SU-DHL-6 (cell line): ENCODE data around the gene PDLIM4.

Experiments used
- H2AFZ ChIP-seq: fragments of 200-600 bp; sonication (generic); 2 replicates; pipeline ENCODE4 v1.6.1; 2014; ENCODE audit warnings: low read depth, mild to moderate bottlenecking, moderate library complexity, mixed read lengths, antibody characterized with exemption, low read length; ENCODE audit not compliant: severe bottlenecking
- H3F3A ChIP-seq: fragments of 200-600 bp; shearing (Covaris generic); 2 replicates; pipeline ENCODE4 v1.6.0; 2016; ENCODE audit warnings: antibody characterized with exemption, mild to moderate bottlenecking; ENCODE audit not compliant: insufficient read depth
- H3K27ac ChIP-seq: fragments of 200-600 bp; sonication (generic); 2 replicates; pipeline ENCODE4 v1.5.1; 2016; ENCODE audit warnings: low read depth, mild to moderate bottlenecking, low read length, moderate library complexity, mixed read lengths
- H3K27me3 ChIP-seq: fragments of 200-600 bp; sonication (generic), shearing (Covaris generic); 2 replicates; pipeline ENCODE4 v1.6.0; 2014; ENCODE audit warnings: mild to moderate bottlenecking, low read length
- H3K36me3 ChIP-seq: fragments of 200-600 bp; sonication (generic); 2 replicates; pipeline ENCODE4 v1.6.1; 2014; ENCODE audit warnings: mild to moderate bottlenecking, low read length, mixed read lengths
- H3K4me2 ChIP-seq: fragments of 300-600, 200-600 bp; shearing (Covaris generic), sonication (generic); 2 replicates; pipeline ENCODE4 v1.6.0; 2014; ENCODE audit warnings: low read length, low read depth, mild to moderate bottlenecking; ENCODE audit not compliant: poor library complexity, severe bottlenecking
- H3K4me3 ChIP-seq: fragments of 200-600 bp; sonication (generic); 2 replicates; pipeline ENCODE4 v1.5.1; 2014; ENCODE audit warnings: antibody characterized with exemption, low read length, mild to moderate bottlenecking, mixed read lengths; ENCODE audit not compliant: insufficient read depth, poor library complexity, severe bottlenecking
- H3K79me2 ChIP-seq: fragments of 200-600 bp; sonication (generic); 2 replicates; pipeline ENCODE4 v1.6.1; 2014; ENCODE audit warnings: mild to moderate bottlenecking, low read length, moderate library complexity; ENCODE audit not compliant: insufficient read depth
- H3K9ac ChIP-seq: fragments of 200-600 bp; sonication (generic); 2 replicates; pipeline ENCODE4 v1.7.0; 2014; ENCODE audit warnings: mild to moderate bottlenecking, low read length
- H3K9me2 ChIP-seq: fragments of 200-600 bp; sonication (generic); replicated peaks from 2 replicates; pipeline ENCODE4 v1.6.1; 2014; ENCODE audit warnings: low read length; ENCODE audit not compliant: insufficient read depth
- H3K9me3 ChIP-seq: fragments of 200-600 bp; sonication (generic); 2 replicates; pipeline ENCODE4 v1.6.1; 2014; ENCODE audit warnings: low read length, mixed read lengths; ENCODE audit not compliant: insufficient read depth
- H4K20me1 ChIP-seq: fragments of 200-600 bp; sonication (generic); 2 replicates; pipeline ENCODE4 v1.6.1; 2014; ENCODE audit warnings: low read depth, mild to moderate bottlenecking, antibody characterized with exemption, low read length, moderate library complexity, mixed read lengths
- EZH2phosphoT487 ChIP-seq: fragments of 200-600 bp; sonication (generic), shearing (Covaris generic); conservative IDR thresholded peaks from 2 replicates; pipeline ENCODE4 v1.6.1; 2018; ENCODE audit warnings: mild to moderate bottlenecking, antibody characterized with exemption, low read length, moderate library complexity, mixed read lengths
- TF ChIP-seq, protein P1 (sequence below): fragments of 200-600 bp; sonication (generic); IDR thresholded peaks from one replicate; pipeline ENCODE4 v1.5.1; 2017; ENCODE audit warnings: antibody characterized with exemption, mild to moderate bottlenecking, low read length, moderate library complexity; ENCODE audit not compliant: insufficient read depth, poor library complexity, severe bottlenecking

The PDLIM4 gene

DNA sequence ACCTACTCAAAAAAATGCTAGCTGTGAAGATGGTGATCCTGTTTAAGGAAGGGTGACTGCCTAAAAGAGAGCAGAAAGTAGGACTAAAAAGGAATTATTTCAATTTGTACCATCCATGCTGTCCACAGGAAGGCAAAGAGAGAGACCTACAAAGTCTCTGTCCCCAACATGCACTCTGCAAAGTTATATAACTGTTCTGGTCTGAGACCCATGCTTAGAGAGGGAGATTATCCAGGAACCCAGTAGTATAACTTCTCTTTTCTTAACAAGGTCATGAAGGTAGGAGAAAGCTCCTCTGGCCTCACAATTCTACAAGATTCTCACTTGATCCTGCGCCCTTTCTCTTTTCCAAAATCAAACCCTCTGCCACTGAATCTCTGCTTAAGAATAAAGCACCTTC, 62.5 kb downstream of the PDLIM4 start:
- H3K27ac ChIP-seq: no peak overlapping the region
- TF ChIP-seq, protein P1, sequence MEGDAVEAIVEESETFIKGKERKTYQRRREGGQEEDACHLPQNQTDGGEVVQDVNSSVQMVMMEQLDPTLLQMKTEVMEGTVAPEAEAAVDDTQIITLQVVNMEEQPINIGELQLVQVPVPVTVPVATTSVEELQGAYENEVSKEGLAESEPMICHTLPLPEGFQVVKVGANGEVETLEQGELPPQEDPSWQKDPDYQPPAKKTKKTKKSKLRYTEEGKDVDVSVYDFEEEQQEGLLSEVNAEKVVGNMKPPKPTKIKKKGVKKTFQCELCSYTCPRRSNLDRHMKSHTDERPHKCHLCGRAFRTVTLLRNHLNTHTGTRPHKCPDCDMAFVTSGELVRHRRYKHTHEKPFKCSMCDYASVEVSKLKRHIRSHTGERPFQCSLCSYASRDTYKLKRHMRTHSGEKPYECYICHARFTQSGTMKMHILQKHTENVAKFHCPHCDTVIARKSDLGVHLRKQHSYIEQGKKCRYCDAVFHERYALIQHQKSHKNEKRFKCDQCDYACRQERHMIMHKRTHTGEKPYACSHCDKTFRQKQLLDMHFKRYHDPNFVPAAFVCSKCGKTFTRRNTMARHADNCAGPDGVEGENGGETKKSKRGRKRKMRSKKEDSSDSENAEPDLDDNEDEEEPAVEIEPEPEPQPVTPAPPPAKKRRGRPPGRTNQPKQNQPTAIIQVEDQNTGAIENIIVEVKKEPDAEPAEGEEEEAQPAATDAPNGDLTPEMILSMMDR: no peak
- no peak for TF ChIP-seq EZH2phosphoT487

DNA sequence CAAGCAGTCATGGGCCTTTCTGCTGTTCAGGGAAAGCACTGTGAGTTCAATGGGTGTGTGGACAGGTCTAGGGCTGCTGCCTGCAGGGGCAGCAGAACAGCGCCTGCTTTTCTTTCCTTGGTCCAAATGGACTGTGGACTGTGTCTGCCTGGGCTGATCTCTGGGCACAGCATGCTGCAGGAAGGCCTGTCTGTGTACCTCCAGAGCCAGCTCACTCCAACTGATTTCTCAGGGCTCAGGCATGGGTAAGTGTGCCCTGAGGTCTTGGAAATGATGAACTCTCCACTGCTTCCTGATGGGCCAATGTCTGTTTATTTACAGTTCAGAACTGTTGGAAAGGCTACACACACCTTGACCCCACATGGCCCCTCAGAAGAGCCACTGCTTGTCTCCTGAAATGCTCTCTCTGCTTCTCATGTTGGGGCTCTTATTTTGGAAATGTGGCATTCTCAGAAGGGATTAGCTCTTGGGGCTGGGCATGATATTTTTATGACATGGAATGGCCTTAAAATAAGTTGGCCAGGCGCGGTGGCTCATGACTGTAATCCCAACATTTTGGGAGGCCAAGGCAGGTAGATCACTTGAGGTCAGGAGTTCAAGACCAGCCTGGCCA, 63.7 kb downstream of the PDLIM4 start:
- Histone ChIP-seq H3K27me3 (no peaks in the 10 kb centered on the region; the same call in 1 of the 2 replicates), H3K9me2 (no peaks in the 10 kb centered on the region), H3F3A (no peaks in the 10 kb centered on the region), H3K36me3 (no peaks in the 10 kb centered on the region), H2AFZ (no peak overlapping the region), H3K4me3 (no peak overlapping the region), H3K79me2 (no peaks in the 10 kb centered on the region), H3K9me3 (no peaks in the 10 kb centered on the region), H3K27ac (no peak overlapping the region), H3K4me2 (no peak overlapping the region), H4K20me1 (no peaks in the 10 kb centered on the region), H3K9ac (no peak overlapping the region)
- TF ChIP-seq EZH2phosphoT487: no peak

More for the DNA sequence above, 62.5 kb downstream of the PDLIM4 start:
- Histone ChIP-seq H4K20me1 (no peaks in the 10 kb centered on the region), H3K9me2 (no peaks in the 10 kb centered on the region), H3K9ac (no peak overlapping the region), H3K4me3 (no peak overlapping the region), H3K9me3 (no peaks in the 10 kb centered on the region), H2AFZ (no peak overlapping the region), H3F3A (no peaks in the 10 kb centered on the region), H3K36me3 (no peaks in the 10 kb centered on the region), H3K4me2 (no peak overlapping the region), H3K27me3 (no peaks in the 10 kb centered on the region; the same call in 1 of the 2 replicates), H3K79me2 (no peaks in the 10 kb centered on the region)

DNA sequence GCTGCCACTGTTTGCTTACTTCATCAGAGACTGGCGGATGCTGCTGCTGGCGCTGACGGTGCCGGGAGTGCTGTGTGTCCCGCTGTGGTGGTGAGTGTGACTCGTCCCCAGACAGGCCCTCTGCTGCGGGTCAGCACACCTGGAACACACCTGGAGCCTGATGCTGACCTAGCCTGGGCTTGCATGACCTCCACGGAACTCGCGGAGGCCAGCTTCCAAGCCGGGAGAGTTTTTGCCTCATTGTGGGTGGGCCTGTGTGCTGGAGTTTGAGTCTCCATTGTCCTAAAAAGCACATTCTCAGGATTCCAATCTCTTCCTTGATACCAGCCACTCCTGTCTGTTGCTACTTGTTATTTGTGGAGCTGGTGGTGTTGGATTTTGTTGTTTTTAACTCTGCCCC, 64.8 kb downstream of the PDLIM4 start:
- Histone ChIP-seq H4K20me1 (no peaks in the 10 kb centered on the region), H3K4me3 (no peak overlapping the region), H3K27ac (no peak overlapping the region), H3K27me3 (no peaks in the 10 kb centered on the region; the same call in 1 of the 2 replicates), H3K36me3 (no peaks in the 10 kb centered on the region), H3K4me2 (no peak overlapping the region), H3K9me2 (no peaks in the 10 kb centered on the region), H3F3A (no peaks in the 10 kb centered on the region), H3K79me2 (no peaks in the 10 kb centered on the region), H2AFZ (no peak overlapping the region), H3K9me3 (no peaks in the 10 kb centered on the region), H3K9ac (no peak overlapping the region)
- TF ChIP-seq EZH2phosphoT487: no peak
- TF ChIP-seq, protein P1: no peak
